HG03280 (cell line): ENCODE measurements around the gene TYR.
"Not testable (repeated sequence)": the region's sequence is repeated elsewhere in the genome, so short reads cannot be mapped to it uniquely, and the experiment has no call there.

ENCODE experiments used
- ATAC-seq: cut with Tn5 transposase; IDR thresholded peaks from one replicate; pipeline ENCODE4 v1.9.1; 2021; ENCODE audit warnings: mild to moderate bottlenecking, moderate library complexity; ENCODE audit not compliant: unreplicated experiment

Gene TYR

DNA sequence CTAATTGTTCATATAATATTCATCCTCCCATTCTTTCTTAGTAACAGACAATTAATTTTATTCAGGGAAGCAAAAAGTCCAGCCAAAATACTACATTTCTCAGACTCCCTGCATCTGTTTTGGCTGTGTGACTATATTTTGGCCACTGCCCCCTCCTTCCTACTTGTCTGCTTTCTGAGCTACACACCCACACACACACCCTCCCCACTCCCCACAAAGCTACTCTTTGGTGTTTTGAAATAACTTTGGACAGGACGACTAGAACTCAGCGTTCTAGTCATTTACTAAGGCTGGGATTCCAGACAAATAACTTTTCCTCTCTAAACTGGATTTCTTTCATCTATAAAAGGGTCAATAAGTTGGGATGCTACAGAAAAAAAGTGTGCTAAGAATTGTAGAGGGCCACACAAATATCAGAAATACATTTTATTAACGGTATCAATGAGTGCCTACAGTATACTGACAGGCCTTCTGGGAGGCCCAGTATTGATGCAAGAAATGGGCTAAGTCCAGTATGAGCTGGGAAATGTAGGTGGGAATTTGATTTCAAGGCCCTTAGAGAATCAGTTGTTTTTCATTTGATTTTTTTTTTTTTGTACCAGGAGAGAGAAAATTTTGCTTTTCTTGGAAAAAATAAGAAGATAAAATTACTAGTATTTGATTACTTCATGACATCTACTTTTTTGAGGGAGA lies 165.4 kb downstream of the TYR start:
- ATAC-seq: not testable (repeated sequence)
